Activated CD4-positive, alpha-beta T cell treated with anti-CD3 and anti-CD28 coated beads for 36 hours (primary cell): Measurements from ENCODE around the gene GCDH. TPM values are rescaled to one million over a fixed set of nuclear protein-coding genes. Genes with fewer than 3 reads are reported as not detected.
A peak's percentile ranks its signal among the peaks of the same experiment; 100 is the strongest.
"Not testable (repeated sequence)": the region's sequence is repeated elsewhere in the genome, so short reads cannot be mapped to it uniquely, and the experiment has no call there.

ENCODE experiments used
- ATAC-seq: fragments of 200-7000 bp; cut with Tn5 transposase; one replicate; pipeline ENCODE4 v1.10.0; 2021; ENCODE audit warnings: mild to moderate bottlenecking, moderate library complexity
- CTCF ChIA-PET: fragments of 350-600 bp; sonication (Branson Sonifier 250); formaldehyde crosslinking; loops from one replicate; lab custom pipeline; 2021; ENCODE audit warnings: antibody characterized with exemption; lab: Charles Lee
- POLR2A ChIA-PET: fragments of 350-600 bp; sonication (Branson Sonifier 250); formaldehyde crosslinking; loops from one replicate; lab custom pipeline; 2021; ENCODE audit warnings: antibody characterized with exemption, inconsistent platforms; lab: Charles Lee
- DNase-seq: peaks from one replicate; pipeline ENCODE4 v3.0.0-alpha.2; 2020
- H3K27ac Mint-ChIP-seq: one replicate; pipeline ENCODE4 v1.8.0; 2021; ENCODE audit warnings: mixed read lengths
- H3K27me3 Mint-ChIP-seq: one replicate; pipeline ENCODE4 v1.8.0; 2021; ENCODE audit warnings: mixed read lengths
- H3K36me3 Mint-ChIP-seq: one replicate; pipeline ENCODE4 v1.8.0; 2021; ENCODE audit warnings: low read depth, mixed read lengths
- H3K4me1 Mint-ChIP-seq: one replicate; pipeline ENCODE4 v1.8.0; 2021; ENCODE audit warnings: mixed read lengths
- H3K4me3 Mint-ChIP-seq: one replicate; pipeline ENCODE4 v1.8.0; 2021; ENCODE audit warnings: mild to moderate bottlenecking, moderate library complexity, mixed read lengths
- H3K9me3 Mint-ChIP-seq: one replicate; pipeline ENCODE4 v1.8.0; 2021; ENCODE audit warnings: low read depth, mixed read lengths
- intact Hi-C, 2 experiments: fragments of 100-400 bp; cut with DNase I in 1 of 2; cut with micrococcal nuclease in 1 of 2; formaldehyde crosslinking; loops; one replicate each; pipeline versions ENCODE4 v1.14.2 to v1.15.1; 2022 to 2024; cut with DNase I, micrococcal nuclease
- total RNA-seq, 2 experiments: library from RNA; stranded (reverse); gene quantifications; one replicate each; pipeline ENCODE4 v1.2.3, GENCODE V29; 2021

Gene GCDH
- 10 to 100 TPM; 36.2 to 41.1 TPM for total RNA-seq

DNA sequence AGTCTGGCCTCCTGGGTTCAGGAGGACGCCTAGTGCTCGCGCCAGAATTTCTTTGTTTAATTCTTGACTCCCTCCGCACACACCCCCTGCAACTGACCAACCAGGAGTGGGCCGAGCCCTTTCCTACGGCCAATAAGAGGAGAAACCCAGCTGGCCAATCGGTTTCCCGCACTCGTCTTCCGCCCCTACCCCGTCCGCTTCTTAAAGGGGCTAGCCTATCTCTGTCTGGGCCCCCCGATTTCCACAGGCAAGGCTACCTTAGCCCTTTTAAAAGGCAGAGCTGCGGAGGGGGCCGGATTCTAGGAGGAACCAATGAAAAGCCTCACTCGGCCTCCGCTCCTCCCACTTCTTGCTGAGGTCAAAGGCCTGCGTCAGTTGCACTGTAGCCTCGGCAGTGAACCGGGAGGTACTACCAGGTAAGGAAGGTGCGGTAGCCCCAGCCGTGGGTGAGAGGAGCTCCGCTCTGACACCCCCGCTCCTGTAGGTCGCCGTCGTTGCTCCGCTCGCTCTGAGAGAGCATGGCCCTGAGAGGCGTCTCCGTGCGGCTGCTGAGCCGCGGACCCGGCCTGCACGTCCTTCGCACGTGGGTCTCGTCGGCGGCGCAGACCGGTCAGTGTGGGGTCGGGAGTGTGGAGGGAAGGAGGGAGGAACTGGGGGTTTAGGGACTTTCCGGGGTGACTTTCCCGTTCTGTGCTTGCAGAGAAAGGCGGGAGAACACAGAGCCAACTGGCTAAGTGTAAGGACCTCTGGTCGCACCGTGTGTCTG is at the start of gene GCDH:
TSS of gene GCDH (plus strand) at position 374 of the 766 bp plus-strand sequence. CDS start at position 519, 145 bp downstream.
- ATAC-seq (peak; percentile 98), DNase-seq (peak; percentile 98)
- CTCF ChIA-PET, result interaction anchor here (0.5 to 2.2 kb wide), 15 partner anchors 8 to 1136 kb away, joined by 3 to 11 read pairs (median 4); partner anchors contain the start of gene DNASE2
- POLR2A ChIA-PET, result interaction anchor here (0.6 to 1.8 kb wide), 13 partner anchors 8 to 163 kb away, joined by 3 to 9 read pairs (median 6); partner anchors contain the start of genes DNASE2, FARSA and JUNB
- Mint-ChIP-seq H3K36me3 (peaks cover 13% of the 10 kb centered on the region), H3K4me1 (peaks cover 18% of the 10 kb centered on the region), H3K4me3 (peak within 1 kb of the TSS; percentile 100), H3K9me3 (no peaks in the 10 kb centered on the region), H3K27me3 (no peaks in the 10 kb centered on the region), H3K27ac (peak within 1 kb of the TSS; percentile 90)
- intact Hi-C loops, result loop anchor here (1.0 to 2.0 kb wide), 11 partner anchors 10 to 227 kb away; partner anchors contain the start of genes SYCE2 (in 2 of the 2), CALR (in 1 of the 2), DNASE2 (in 1 of the 2) and FARSA (in 1 of the 2)

GRCh38 chr19:12842511-12842910 is 48.4 kb upstream of the GCDH start:
- Mint-ChIP-seq H3K9me3 (no peaks in the 10 kb centered on the region), H3K36me3 (no peaks in the 10 kb centered on the region), H3K27ac (no peak overlapping the region), H3K4me1 (peaks cover 27% of the 10 kb centered on the region), H3K4me3 (no peak overlapping the region), H3K27me3 (peaks cover 56% of the 10 kb centered on the region)
- POLR2A ChIA-PET, result no interaction called here
- intact Hi-C loops, result loop anchor here in 1 of 2 experiments (10.0 kb wide), 1 partner anchor 278 kb away; no protein-coding TSS in a partner anchor
- CTCF ChIA-PET, result no interaction called here
- DNase-seq, result no peak
- ATAC-seq, result no peak

- Mint-ChIP-seq H3K36me3 (no peaks in the 10 kb centered on the region), H3K27ac (no peak overlapping the region), H3K9me3 (no peaks in the 10 kb centered on the region), H3K27me3 (peaks cover 52% of the 10 kb centered on the region), H3K4me1 (peaks cover 28% of the 10 kb centered on the region), H3K4me3 (no peak overlapping the region)
- CTCF ChIA-PET, result interaction anchor here (8.6 kb wide), 1 partner anchor 81 kb away, joined by 153 read pairs; no protein-coding TSS in a partner anchor
- POLR2A ChIA-PET, result no interaction called here
- DNase-seq (no peak), ATAC-seq (no peak)
- intact Hi-C loops, result loop anchor here in 1 of 2 experiments (10.0 kb wide), 1 partner anchor 279 kb away; no protein-coding TSS in a partner anchor
Observed at GRCh38 chr19:12843328-12843727, 47.6 kb upstream of the GCDH start.

- Mint-ChIP-seq H3K4me3 (no peak overlapping the region), H3K9me3 (no peaks in the 10 kb centered on the region), H3K27ac (no peak overlapping the region), H3K27me3 (peaks cover 53% of the 10 kb centered on the region), H3K4me1 (peaks cover 25% of the 10 kb centered on the region), H3K36me3 (no peaks in the 10 kb centered on the region)
- ATAC-seq, result no peak
- DNase-seq, result no peak
- ChIA-PET POLR2A (no interaction called here), CTCF (interaction anchor here (0.6 to 8.6 kb wide), 3 partner anchors 82 to 120 kb away, joined by 3 to 153 read pairs (median 4); no protein-coding TSS in a partner anchor)
- intact Hi-C loops, result loop anchor here in 1 of 2 experiments (10.0 kb wide), 1 partner anchor 279 kb away; no protein-coding TSS in a partner anchor
Observed at GRCh38 chr19:12843999-12844732, 46.8 kb upstream of the GCDH start.

DNA sequence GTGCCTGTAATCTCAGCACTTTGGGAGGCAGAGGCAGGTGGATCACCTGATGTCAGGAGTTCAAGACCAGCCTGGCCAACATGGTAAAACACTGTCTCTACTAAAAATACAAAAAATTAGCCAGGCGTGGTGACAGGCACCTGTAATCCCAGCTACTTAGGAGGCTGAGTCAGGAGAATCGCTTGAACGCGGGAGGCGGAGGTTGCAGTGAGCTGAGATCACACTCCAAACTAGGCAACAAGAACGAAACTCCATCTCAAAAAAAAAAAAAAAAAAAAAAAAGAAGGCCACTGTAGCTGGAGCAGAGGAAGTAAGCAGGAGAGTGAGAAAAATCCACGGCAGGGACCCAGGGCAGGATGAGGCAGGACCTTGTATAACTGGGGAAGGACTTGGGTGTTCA is 44.3 kb upstream of the GCDH start:
- H3K4me1 Mint-ChIP-seq, H3K27ac Mint-ChIP-seq, H3K36me3 Mint-ChIP-seq, ATAC-seq, DNase-seq, H3K9me3 Mint-ChIP-seq, H3K4me3 Mint-ChIP-seq: not testable (repeated sequence)
- ChIA-PET CTCF (interaction anchor here (0.6 to 8.6 kb wide), 23 partner anchors 8 to 264 kb away, joined by 3 to 153 read pairs (median 4); partner anchors contain the start of genes RTBDN and TNPO2), POLR2A (interaction anchor here (0.6 kb wide), 1 partner anchor 283 kb away, joined by 10 read pairs; no protein-coding TSS in a partner anchor)
- intact Hi-C loops, result loop anchor here (1.0 to 10.0 kb wide), 8 partner anchors 40 to 282 kb away; partner anchors contain the start of genes HOOK2 (in 1 of the 2), PRDX2 (in 1 of the 2), RNASEH2A (in 1 of the 2) and THSD8 (in 1 of the 2)
- H3K27me3 Mint-ChIP-seq, result peaks cover 29% of the 10 kb centered on the region

- ChIA-PET POLR2A (interaction anchor here (0.5 kb wide), 1 partner anchor 17 kb away, joined by 3 read pairs; no protein-coding TSS in a partner anchor), CTCF (interaction anchor here (0.5 to 8.6 kb wide), 46 partner anchors 8 to 352 kb away, joined by 3 to 153 read pairs (median 4); partner anchors contain the start of genes DHPS, DNASE2, KLF1 and PRDX2)
- intact Hi-C loops, result loop anchor here (1.0 to 10.0 kb wide), 8 partner anchors 41 to 283 kb away; partner anchors contain the start of genes HOOK2 (in 1 of the 2), PRDX2 (in 1 of the 2), RNASEH2A (in 1 of the 2) and THSD8 (in 1 of the 2)
- H3K36me3 Mint-ChIP-seq, result no peaks in the 10 kb centered on the region
- peaks cover 24% of the 10 kb centered on the region for H3K27me3 Mint-ChIP-seq
- no peaks in the 10 kb centered on the region for H3K9me3 Mint-ChIP-seq
- peak; percentile 98 for ATAC-seq
- peaks cover 7% of the 10 kb centered on the region for H3K4me1 Mint-ChIP-seq
- peak overlapping the region; percentile 57 for H3K4me3 Mint-ChIP-seq
- H3K27ac Mint-ChIP-seq, result no peak overlapping the region
- peak; percentile 94 for DNase-seq
Observed at GRCh38 chr19:12847159-12848139, 43.5 kb upstream of the GCDH start.

DNA sequence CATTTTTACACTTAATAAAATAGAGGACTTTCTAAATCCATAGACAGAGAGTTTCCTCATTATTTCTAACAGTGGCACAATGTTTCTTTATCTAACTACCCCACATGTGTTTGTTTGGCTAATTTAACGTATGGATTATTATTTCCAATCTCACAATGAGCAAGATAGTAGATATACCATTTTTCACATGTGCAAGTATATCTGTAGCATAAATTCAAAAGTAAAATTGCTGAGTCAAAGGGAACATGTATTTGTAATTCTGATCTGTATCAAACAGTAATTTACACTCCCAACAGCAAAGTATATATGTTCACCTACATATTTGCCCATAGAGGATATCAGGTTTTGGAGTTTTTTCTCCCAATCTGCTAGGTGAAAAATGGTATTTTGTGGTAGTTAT is 34.3 kb upstream of the GCDH start:
- H3K4me3 Mint-ChIP-seq, result no peak overlapping the region
- no peaks in the 10 kb centered on the region for H3K4me1 Mint-ChIP-seq
- DNase-seq (no peak), ATAC-seq (no peak)
- no peak overlapping the region for H3K27ac Mint-ChIP-seq
- ChIA-PET POLR2A (no interaction called here), CTCF (no interaction called here)
- intact Hi-C loops, result loop anchor here in 1 of 2 experiments (5.0 kb wide), 1 partner anchor 34 kb away; no protein-coding TSS in a partner anchor
- H3K9me3 Mint-ChIP-seq, result no peaks in the 10 kb centered on the region
- H3K36me3 Mint-ChIP-seq, result no peaks in the 10 kb centered on the region
- H3K27me3 Mint-ChIP-seq, result no peaks in the 10 kb centered on the region

GRCh38 chr19:12858041-12858928 is 32.7 kb upstream of the GCDH start:
- H3K4me1 Mint-ChIP-seq, result no peaks in the 10 kb centered on the region
- H3K9me3 Mint-ChIP-seq, result no peaks in the 10 kb centered on the region
- ChIA-PET POLR2A (no interaction called here), CTCF (interaction anchor here (0.7 kb wide), 1 partner anchor 92 kb away, joined by 3 read pairs; no protein-coding TSS in a partner anchor)
- intact Hi-C loops, result loop anchor here in 1 of 2 experiments (5.0 kb wide), 1 partner anchor 36 kb away; no protein-coding TSS in a partner anchor
- no peak overlapping the region for H3K4me3 Mint-ChIP-seq
- H3K36me3 Mint-ChIP-seq, result no peaks in the 10 kb centered on the region
- H3K27ac Mint-ChIP-seq, result no peak overlapping the region
- H3K27me3 Mint-ChIP-seq, result no peaks in the 10 kb centered on the region
- DNase-seq, result no peak
- ATAC-seq, result no peak

DNA sequence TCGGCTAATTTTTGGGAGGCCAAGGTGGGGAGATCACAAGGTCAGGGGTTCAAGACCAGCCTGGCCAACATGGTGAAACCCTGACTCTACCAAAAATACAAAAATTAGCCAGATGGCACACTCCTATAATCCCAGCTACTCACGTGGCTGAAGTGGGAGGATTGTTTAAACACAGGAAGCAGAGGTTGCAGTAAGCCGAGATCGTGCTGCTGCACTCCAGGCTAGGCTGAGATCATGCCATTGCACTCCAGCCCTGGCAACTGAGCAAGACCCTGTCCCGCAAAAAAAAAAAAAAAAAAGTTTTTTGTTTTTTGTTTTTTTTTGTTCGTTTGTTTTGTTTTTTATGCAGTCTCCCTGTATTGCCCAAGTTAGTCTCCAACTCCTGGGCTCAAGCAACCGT is 31.4 kb upstream of the GCDH start:
- ChIA-PET POLR2A (no interaction called here), CTCF (interaction anchor here (0.6 to 1.8 kb wide), 2 partner anchors 12 to 296 kb away, joined by 3 to 7 read pairs; no protein-coding TSS in a partner anchor)
- DNase-seq (no peak), ATAC-seq (no peak)
- Mint-ChIP-seq H3K27me3 (no peaks in the 10 kb centered on the region), H3K9me3 (no peaks in the 10 kb centered on the region), H3K36me3 (no peaks in the 10 kb centered on the region), H3K4me3 (no peak overlapping the region), H3K27ac (no peak overlapping the region), H3K4me1 (no peaks in the 10 kb centered on the region)
- intact Hi-C loops, result loop anchor here in 1 of 2 experiments (5.0 kb wide), 1 partner anchor 37 kb away; no protein-coding TSS in a partner anchor
